ENCODE data around the gene PRR35. TPM values are rescaled to one million over a fixed set of nuclear protein-coding genes. Genes with fewer than 3 reads are reported as not detected.

PRR35 gene
- total and polyA plus RNA-seq, 8 donors, result 0.06 TPM; not detected in 7

DNA sequence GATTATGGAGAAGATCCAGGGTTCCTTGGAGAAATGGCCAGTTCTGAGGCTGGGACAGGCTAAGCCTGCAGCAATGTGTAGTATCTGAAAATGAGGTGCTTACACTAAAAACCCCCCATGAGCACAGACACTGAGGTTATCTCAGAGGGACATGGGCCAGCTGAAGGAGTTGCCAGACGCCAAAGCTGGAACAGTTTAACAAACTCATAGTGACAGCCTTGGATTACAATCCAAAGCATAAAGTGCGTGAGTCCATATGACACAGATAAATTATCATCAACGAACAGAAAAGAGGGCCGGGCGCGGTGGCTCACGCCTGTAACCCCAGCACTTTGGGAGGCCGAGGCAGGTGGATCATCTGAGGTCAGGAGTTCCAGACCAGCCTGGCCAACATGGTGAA lies 43.9 kb upstream of the PRR35 start:
- TF ChIP-seq, protein P1, sequence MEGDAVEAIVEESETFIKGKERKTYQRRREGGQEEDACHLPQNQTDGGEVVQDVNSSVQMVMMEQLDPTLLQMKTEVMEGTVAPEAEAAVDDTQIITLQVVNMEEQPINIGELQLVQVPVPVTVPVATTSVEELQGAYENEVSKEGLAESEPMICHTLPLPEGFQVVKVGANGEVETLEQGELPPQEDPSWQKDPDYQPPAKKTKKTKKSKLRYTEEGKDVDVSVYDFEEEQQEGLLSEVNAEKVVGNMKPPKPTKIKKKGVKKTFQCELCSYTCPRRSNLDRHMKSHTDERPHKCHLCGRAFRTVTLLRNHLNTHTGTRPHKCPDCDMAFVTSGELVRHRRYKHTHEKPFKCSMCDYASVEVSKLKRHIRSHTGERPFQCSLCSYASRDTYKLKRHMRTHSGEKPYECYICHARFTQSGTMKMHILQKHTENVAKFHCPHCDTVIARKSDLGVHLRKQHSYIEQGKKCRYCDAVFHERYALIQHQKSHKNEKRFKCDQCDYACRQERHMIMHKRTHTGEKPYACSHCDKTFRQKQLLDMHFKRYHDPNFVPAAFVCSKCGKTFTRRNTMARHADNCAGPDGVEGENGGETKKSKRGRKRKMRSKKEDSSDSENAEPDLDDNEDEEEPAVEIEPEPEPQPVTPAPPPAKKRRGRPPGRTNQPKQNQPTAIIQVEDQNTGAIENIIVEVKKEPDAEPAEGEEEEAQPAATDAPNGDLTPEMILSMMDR (IDR thresholded peaks at IDR 0.05), result no peak
- peaks cover 0 to 48% of the 10 kb centered on the region in 2 donors for H3K36me3 ChIP-seq
- DNase-seq (no peak), ATAC-seq (no peak)
- intact Hi-C loops (cut with DNase I), result no loop called here
- no peaks in the 10 kb centered on the region for H3K27me3 ChIP-seq
- no peak overlapping the region for H3K4me3 ChIP-seq
- no peak overlapping the region for H3K27ac ChIP-seq
- H3K9me3 ChIP-seq, result no peaks in the 10 kb centered on the region
- H3K4me1 ChIP-seq, result no peaks in the 10 kb centered on the region

DNA sequence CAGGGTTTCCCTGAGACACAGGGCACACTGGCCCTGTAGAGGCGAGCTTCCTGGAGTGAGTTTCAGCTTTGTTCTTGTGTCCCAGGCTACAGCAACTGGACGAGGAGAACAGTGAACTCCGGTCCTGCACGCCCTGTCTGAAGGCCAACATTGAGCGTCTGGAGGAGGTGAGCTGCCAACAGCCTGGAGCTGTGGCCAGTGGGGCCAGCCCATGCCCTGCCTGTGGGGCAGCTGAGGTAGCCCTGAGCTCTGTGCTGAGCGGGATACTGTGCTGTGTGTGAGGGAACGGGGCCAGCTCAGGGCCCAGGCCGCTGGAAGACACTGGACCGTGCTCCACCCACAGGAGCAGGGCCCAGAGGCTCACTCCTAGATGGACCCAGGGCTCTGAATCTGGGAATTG lies 41.3 kb upstream of the PRR35 start:
- H3K9me3 ChIP-seq, result no peaks in the 10 kb centered on the region
- DNase-seq, result no peak
- ATAC-seq, result no peak
- H3K36me3 ChIP-seq, result peaks cover 0 to 51% of the 10 kb centered on the region in 2 donors
- TF ChIP-seq, protein P1 (IDR thresholded peaks at IDR 0.05), result no peak
- no peak overlapping the region for H3K27ac ChIP-seq
- intact Hi-C loops (cut with DNase I), result no loop called here
- H3K4me1 ChIP-seq, result no peaks in the 10 kb centered on the region
- no peak overlapping the region for H3K4me3 ChIP-seq
- no peaks in the 10 kb centered on the region for H3K27me3 ChIP-seq

DNA sequence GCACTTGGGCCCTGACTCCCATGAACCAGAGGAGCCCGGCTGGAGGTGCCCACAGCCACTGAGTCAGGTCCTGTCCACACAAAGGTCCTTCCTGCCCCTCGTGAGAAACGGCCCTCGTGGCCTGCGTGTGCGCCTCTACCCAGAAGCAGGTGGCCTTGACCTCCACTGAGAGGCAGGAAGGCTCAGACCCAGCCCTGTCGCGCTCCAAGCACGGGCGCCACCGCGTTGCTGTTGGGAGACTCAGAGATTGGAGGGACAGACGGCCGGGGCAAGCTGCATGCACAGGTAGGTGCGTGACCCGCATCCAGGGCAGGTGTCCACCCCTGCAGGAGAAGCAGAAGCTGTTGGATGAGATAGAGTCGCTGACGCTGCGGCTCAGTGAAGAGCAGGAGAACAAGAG lies 40.8 kb upstream of the PRR35 start:
- TF ChIP-seq, protein P1 (IDR thresholded peaks at IDR 0.05), result no peak
- Histone ChIP-seq H3K36me3 (peaks cover 0 to 51% of the 10 kb centered on the region in 2 donors), H3K27me3 (no peaks in the 10 kb centered on the region), H3K9me3 (no peaks in the 10 kb centered on the region), H3K4me3 (no peak overlapping the region), H3K27ac (no peak overlapping the region), H3K4me1 (no peaks in the 10 kb centered on the region)
- DNase-seq (no peak), ATAC-seq (no peak)
- intact Hi-C loops (cut with DNase I), result no loop called here

DNA sequence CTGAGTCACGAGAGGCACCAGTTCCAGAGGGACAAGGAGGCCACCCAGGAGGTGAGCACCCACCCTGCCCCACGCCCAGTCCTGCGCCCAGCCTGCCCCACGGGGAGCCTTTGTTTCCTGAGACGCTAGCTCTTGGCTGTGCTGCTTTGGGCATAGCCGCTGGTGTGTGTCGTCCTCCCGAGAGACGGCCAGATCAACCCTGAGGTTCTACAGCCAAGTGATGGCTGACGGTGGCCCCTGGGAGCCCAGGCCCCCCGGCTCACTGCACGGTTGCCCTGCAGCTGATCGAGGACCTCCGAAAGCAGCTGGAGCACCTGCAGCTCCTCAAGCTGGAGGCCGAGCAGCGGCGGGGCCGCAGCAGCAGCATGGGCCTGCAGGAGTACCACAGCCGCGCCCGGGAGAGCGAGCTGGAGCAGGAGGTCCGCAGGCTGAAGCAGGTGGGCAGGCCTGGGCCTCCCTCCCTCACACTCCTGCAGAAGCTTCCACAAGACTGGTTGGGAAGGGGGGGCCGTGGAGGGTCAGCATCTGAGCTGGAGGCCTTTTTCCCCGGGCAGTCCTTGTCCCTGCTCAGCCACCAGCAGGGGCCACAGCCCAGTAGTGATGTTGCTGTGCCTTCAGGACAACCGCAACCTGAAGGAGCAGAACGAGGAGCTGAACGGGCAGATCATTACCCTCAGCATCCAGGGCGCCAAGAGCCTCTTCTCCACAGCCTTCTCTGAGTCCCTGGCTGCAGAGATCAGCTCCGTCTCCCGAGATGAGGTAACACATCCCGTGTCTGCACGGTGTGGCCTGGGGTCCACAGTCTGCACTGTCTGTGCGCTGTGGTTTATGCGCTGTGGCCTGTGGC lies 40.1 kb upstream of the PRR35 start:
- Histone ChIP-seq H3K27ac (no peak overlapping the region), H3K4me1 (peaks cover 0 to under 1% of the 10 kb centered on the region in 2 donors), H3K4me3 (no peak overlapping the region), H3K9me3 (no peaks in the 10 kb centered on the region), H3K27me3 (no peaks in the 10 kb centered on the region), H3K36me3 (peaks cover 0 to 51% of the 10 kb centered on the region in 2 donors)
- ATAC-seq, result no peak
- TF ChIP-seq, protein P1 (IDR thresholded peaks at IDR 0.05), result no peak
- no peak for DNase-seq
- intact Hi-C loops (cut with DNase I), result no loop called here

DNA sequence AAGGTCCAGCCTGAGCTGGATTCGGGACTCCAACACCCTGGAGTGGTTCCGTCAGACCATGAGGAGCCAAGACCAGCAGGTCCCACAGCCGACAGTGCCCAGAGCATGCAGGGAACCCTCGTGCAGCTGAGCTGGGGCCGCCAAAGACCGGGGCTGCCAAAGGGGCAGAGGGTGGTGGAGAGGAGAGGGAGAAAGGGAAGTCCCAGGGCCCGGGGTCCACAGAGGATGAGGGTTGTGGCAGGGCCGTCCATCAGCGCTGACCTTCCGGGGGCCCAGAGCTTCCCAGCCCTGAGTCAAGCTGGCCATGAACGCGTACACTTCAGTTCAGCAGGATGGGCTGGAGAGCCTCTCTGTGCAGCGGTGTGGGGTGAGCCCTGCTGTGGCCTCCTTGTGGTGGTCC lies 39.3 kb upstream of the PRR35 start:
- intact Hi-C loops (cut with DNase I), result no loop called here
- DNase-seq, result no peak

More for the DNA sequence above, 39.3 kb upstream of the PRR35 start:
- H3K4me1 ChIP-seq, result peaks cover 3 to 9% of the 10 kb centered on the region in 2 donors
- H3K4me3 ChIP-seq, result no peak overlapping the region
- no peaks in the 10 kb centered on the region for H3K27me3 ChIP-seq
- no peak overlapping the region for H3K27ac ChIP-seq
- no peak for ATAC-seq
- no peaks in the 10 kb centered on the region for H3K9me3 ChIP-seq
- peaks cover 0 to 43% of the 10 kb centered on the region in 2 donors for H3K36me3 ChIP-seq
- TF ChIP-seq, protein P1 (IDR thresholded peaks at IDR 0.05), result no peak
